Activated naive CD8-positive, alpha-beta T cell treated with anti-CD3 and anti-CD28 coated beads, Interleukin-2, amount 50 U/mL, for 16 hours (primary cell): ENCODE measurements around the gene SLCO3A1.

Source experiments
- DNase-seq: peaks from one replicate; pipeline ENCODE4 v3.0.0-alpha.2; 2020; ENCODE audit warnings: low read depth, low spot score

SLCO3A1 gene

GRCh38 chr15:91860498-91860897, 7.0 kb downstream of the SLCO3A1 start:
- DNase-seq: no peak

GRCh38 chr15:91861223-91861622, 7.7 kb downstream of the SLCO3A1 start:
- DNase-seq: no peak

GRCh38 chr15:91862891-91863504, 9.5 kb downstream of the SLCO3A1 start:
- DNase-seq: no peak

GRCh38 chr15:91863621-91864255, 10.2 kb downstream of the SLCO3A1 start:
- no peak for DNase-seq

- no peak for DNase-seq
These were observed 11.2 kb downstream of the SLCO3A1 start for GRCh38 chr15:91864664-91865063.

- DNase-seq: no peak
These were observed 12.0 kb downstream of the SLCO3A1 start for GRCh38 chr15:91865486-91865885.

- no peak for DNase-seq
These were observed 12.4 kb downstream of the SLCO3A1 start for GRCh38 chr15:91865950-91866349.

GRCh38 chr15:91866371-91866905, 12.9 kb downstream of the SLCO3A1 start:
- DNase-seq: no peak

- DNase-seq: no peak
These were observed 13.5 kb downstream of the SLCO3A1 start for GRCh38 chr15:91866971-91867372.

- DNase-seq: no peak
These were observed 14.1 kb downstream of the SLCO3A1 start for GRCh38 chr15:91867581-91868026.

GRCh38 chr15:91870876-91871537, 17.5 kb downstream of the SLCO3A1 start:
- no peak for DNase-seq

GRCh38 chr15:91871837-91872236, 18.3 kb downstream of the SLCO3A1 start:
- DNase-seq: no peak

- DNase-seq: no peak
These were observed 19.0 kb downstream of the SLCO3A1 start for GRCh38 chr15:91872356-91873137.

GRCh38 chr15:91873138-91873536, 19.6 kb downstream of the SLCO3A1 start:
- DNase-seq: no peak

GRCh38 chr15:91874171-91874570, 20.7 kb downstream of the SLCO3A1 start:
- DNase-seq: no peak

- DNase-seq: no peak
These were observed 21.6 kb downstream of the SLCO3A1 start for GRCh38 chr15:91874992-91875660.

GRCh38 chr15:91876187-91876586, 22.7 kb downstream of the SLCO3A1 start:
- DNase-seq: no peak

- no peak for DNase-seq
These were observed 24.9 kb downstream of the SLCO3A1 start for GRCh38 chr15:91878319-91878870.

GRCh38 chr15:91879158-91879557, 25.6 kb downstream of the SLCO3A1 start:
- no peak for DNase-seq

GRCh38 chr15:91880373-91880772, 26.9 kb downstream of the SLCO3A1 start:
- no peak for DNase-seq
